Tibial artery (tissue), 4 donors: ENCODE data around the gene DQX1.

ENCODE experiments used
- DNase-seq, 2 donors: peaks; one replicate each; pipeline ENCODE4 v3.0.0-alpha.2; 2019
- H3K27ac ChIP-seq, 2 donors: fragments of 200-600 bp; sonication (generic) in 1 of 2; 1 replicate in 1 of 2; 2 replicates in 1 of 2; pipeline ENCODE4 v1.5.1; 2018 to 2019; ENCODE audit warnings: mild to moderate bottlenecking in 1 of 2
- H3K27me3 ChIP-seq, 2 donors: fragments of 200-600 bp; sonication (generic) in 1 of 2; one replicate each; pipeline versions ENCODE4 v1.5.1 to v1.6.0; 2016 to 2019
- H3K36me3 ChIP-seq, 3 donors: fragments of 200-600 bp; sonication (generic) in 2 of 3; one replicate each; pipeline ENCODE4 v1.5.1; 2016 to 2019; ENCODE audit warnings: mild to moderate bottlenecking in 2 of 3
- H3K4me1 ChIP-seq, 4 donors: fragments of 200-600 bp; sonication (generic) in 2 of 4; 1 replicate in 3 of 4; 2 replicates in 1 of 4; pipeline ENCODE4 v1.5.1; 2016 to 2019
- H3K4me3 ChIP-seq, 2 donors: fragments of 200-600 bp; sonication (generic) in 1 of 2; 1 replicate in 1 of 2; 2 replicates in 1 of 2; pipeline ENCODE4 v1.5.1; 2018 to 2019; ENCODE audit warnings: mild to moderate bottlenecking in 2 of 2
- H3K9me3 ChIP-seq, 3 donors: fragments of 200-600 bp; sonication (generic) in 1 of 3; one replicate each; pipeline ENCODE4 v1.5.1; 2016 to 2019
- intact Hi-C: fragments of 100-400 bp; cut with DNase I; formaldehyde crosslinking; loops from one replicate; pipeline ENCODE4 v1.15.0; 2023; ENCODE audit warnings: low total_unique reads
- TF ChIP-seq, protein P1 (sequence below), 2 experiments: fragments of 200-600 bp in 1 of 2; fragments of 450-650 bp in 1 of 2; IDR thresholded peaks; one replicate each; pipeline ENCODE4 v1.5.1; 2017 to 2019; ENCODE audit warnings: antibody characterized with exemption in 2 of 2, mild to moderate bottlenecking in 1 of 2, moderate library complexity in 1 of 2

DQX1 gene, protein sequence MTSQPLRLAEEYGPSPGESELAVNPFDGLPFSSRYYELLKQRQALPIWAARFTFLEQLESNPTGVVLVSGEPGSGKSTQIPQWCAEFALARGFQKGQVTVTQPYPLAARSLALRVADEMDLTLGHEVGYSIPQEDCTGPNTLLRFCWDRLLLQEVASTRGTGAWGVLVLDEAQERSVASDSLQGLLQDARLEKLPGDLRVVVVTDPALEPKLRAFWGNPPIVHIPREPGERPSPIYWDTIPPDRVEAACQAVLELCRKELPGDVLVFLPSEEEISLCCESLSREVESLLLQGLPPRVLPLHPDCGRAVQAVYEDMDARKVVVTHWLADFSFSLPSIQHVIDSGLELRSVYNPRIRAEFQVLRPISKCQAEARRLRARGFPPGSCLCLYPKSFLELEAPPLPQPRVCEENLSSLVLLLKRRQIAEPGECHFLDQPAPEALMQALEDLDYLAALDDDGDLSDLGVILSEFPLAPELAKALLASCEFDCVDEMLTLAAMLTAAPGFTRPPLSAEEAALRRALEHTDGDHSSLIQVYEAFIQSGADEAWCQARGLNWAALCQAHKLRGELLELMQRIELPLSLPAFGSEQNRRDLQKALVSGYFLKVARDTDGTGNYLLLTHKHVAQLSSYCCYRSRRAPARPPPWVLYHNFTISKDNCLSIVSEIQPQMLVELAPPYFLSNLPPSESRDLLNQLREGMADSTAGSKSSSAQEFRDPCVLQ

GRCh38 chr2:74525717-74526648 lies at the start of gene DQX1:
DQX1 (minus strand) TSS chr2:74526231; CDS start chr2:74525729, 502 bp downstream.
- intact Hi-C loops, result loop anchor here (5.0 kb wide), 2 partner anchors 44 to 61 kb away; partner anchors contain the start of genes CCDC142 and TTC31
- no peak within 1 kb of the TSS for H3K4me3 ChIP-seq
- DNase-seq, result no peak
- H3K27me3 ChIP-seq, result peaks cover 0 to 4% of the 10 kb centered on the region in 2 donors
- peaks cover 21 to 32% (median 21%) of the 10 kb centered on the region in 3 donors for H3K36me3 ChIP-seq
- no peaks in the 10 kb centered on the region for H3K9me3 ChIP-seq
- TF ChIP-seq, protein P1, sequence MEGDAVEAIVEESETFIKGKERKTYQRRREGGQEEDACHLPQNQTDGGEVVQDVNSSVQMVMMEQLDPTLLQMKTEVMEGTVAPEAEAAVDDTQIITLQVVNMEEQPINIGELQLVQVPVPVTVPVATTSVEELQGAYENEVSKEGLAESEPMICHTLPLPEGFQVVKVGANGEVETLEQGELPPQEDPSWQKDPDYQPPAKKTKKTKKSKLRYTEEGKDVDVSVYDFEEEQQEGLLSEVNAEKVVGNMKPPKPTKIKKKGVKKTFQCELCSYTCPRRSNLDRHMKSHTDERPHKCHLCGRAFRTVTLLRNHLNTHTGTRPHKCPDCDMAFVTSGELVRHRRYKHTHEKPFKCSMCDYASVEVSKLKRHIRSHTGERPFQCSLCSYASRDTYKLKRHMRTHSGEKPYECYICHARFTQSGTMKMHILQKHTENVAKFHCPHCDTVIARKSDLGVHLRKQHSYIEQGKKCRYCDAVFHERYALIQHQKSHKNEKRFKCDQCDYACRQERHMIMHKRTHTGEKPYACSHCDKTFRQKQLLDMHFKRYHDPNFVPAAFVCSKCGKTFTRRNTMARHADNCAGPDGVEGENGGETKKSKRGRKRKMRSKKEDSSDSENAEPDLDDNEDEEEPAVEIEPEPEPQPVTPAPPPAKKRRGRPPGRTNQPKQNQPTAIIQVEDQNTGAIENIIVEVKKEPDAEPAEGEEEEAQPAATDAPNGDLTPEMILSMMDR (IDR thresholded peaks at IDR 0.05), result no peak
- H3K27ac ChIP-seq, result no peak within 1 kb of the TSS
- H3K4me1 ChIP-seq, result peaks cover 0 to 21% (median 16%) of the 10 kb centered on the region in 4 donors

DNA sequence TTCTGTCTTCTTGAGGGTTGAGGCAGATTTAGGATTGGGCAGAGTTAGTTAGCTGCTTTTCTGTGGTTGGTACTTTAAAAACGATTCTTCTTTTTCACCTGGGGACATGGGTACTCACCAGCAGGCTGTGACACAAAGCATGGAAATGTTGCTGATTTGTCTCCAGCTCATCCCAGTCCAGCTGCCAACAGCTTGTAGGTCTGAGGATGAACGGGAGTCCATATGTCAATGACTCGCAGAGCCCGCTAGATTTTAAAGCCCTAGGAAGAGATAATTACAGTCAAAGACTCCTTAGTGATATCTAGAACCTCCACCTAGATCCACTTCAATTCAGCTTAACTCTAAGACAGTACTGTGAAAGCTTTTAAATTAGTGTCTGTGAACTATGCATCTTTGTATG lies 49.3 kb upstream of the DQX1 start:
- H3K27ac ChIP-seq, result no peak overlapping the region
- H3K9me3 ChIP-seq, result no peaks in the 10 kb centered on the region
- TF ChIP-seq, protein P1 (IDR thresholded peaks at IDR 0.05), result no peak
- intact Hi-C loops, result no loop called here
- H3K27me3 ChIP-seq, result no peaks in the 10 kb centered on the region
- no peak for DNase-seq
- H3K4me1 ChIP-seq, result peaks cover 0 to 8% (median 0%) of the 10 kb centered on the region in 4 donors
- no peaks in the 10 kb centered on the region for H3K36me3 ChIP-seq
- H3K4me3 ChIP-seq, result no peak overlapping the region

DNA sequence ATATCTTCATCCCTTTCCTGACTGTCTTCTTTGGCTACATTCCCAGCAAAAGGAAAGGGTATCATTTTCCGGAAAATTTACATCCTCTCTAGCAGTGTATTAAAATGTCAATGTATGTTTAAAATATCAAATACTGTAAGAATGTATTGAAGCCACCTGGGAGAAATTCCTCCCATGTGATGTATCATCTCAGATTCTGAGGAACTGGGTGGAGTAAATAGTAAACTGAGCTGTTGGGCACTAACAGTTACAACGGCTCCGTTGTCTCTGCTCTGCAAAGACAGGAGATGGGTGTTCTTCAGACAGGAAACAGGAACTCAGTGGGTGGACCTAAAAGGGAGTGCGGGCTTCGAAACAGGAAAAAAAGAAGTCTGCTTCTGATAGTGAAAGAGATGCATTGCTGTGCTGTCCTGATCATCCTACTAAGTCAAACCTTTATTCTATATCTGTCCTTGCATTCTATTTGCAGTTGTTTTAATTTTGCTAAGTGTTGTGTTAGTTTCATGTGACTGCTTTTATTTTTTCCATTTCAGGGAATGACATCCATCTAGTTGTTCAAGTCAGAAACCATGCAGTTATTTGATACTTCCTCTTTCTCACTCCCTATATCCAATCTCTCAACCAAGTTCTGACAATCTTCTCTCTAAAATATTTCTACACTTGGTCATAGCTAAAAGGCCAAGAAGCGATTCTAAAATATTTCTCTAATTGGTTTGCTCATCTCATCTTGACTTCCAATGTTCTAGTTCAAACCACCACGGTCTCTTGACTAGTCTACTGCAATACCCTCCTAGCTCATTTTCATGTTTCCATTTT lies 47.9 kb upstream of the DQX1 start:
- no peaks in the 10 kb centered on the region for H3K27me3 ChIP-seq
- DNase-seq, result no peak
- intact Hi-C loops, result no loop called here
- no peak overlapping the region for H3K27ac ChIP-seq
- H3K36me3 ChIP-seq, result no peaks in the 10 kb centered on the region
- TF ChIP-seq, protein P1 (IDR thresholded peaks at IDR 0.05), result no peak
- H3K4me3 ChIP-seq, result no peak overlapping the region
- H3K4me1 ChIP-seq, result peaks cover 0 to 8% (median 0%) of the 10 kb centered on the region in 4 donors
- no peaks in the 10 kb centered on the region for H3K9me3 ChIP-seq

DNA sequence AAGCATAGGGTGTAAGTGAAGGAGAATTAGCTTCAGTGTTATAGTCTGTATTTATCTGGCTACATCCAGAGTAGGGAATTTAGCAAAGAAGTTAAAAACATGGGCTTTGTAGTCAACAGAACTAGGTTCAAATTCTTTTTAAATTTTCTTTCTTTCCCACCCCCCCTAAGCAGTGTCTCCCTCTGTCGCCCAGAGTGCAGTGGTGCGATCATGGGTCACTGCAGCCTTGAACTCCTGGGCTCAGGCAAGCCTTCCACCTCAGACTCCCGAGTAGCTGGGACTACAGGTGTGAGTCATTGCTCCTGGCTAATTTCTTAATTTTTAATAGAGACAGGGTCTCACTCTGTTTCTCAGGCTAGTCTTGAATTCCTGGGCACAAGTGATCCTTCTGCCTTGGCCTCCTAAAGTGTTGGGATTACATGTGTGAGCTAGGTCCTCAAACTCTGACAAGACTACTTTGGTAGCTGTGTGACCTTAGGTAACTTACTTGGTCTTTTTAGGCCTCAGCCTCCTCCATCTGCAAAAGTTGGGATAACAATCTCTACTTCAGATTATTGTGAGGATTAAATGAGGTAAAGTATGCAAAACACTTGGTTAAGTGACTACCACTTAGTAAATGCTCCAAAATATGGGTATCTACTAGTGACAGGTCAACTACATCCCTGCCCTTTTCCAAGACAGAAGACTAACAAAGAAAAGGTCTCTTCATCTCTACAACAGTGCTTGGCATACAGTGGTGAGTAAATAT lies 46.3 kb upstream of the DQX1 start:
- Histone ChIP-seq H3K36me3 (no peaks in the 10 kb centered on the region), H3K4me1 (peaks cover 0 to 11% (median 4%) of the 10 kb centered on the region in 4 donors), H3K4me3 (no peak overlapping the region), H3K27me3 (no peaks in the 10 kb centered on the region), H3K9me3 (no peaks in the 10 kb centered on the region), H3K27ac (no peak overlapping the region)
- intact Hi-C loops, result no loop called here
- no peak for DNase-seq
- TF ChIP-seq, protein P1 (IDR thresholded peaks at IDR 0.05), result no peak
